Activated CD4-positive, alpha-beta T cell treated with anti-CD3 and anti-CD28 coated beads, Interleukin-2, amount 50 U/mL, for 48 hours (primary cell): ENCODE results near the gene PXK.

Experiments used
- DNase-seq, 2 experiments: peaks; one replicate each; pipeline ENCODE4 v3.0.0-alpha.2; 2020

The PXK gene

DNA sequence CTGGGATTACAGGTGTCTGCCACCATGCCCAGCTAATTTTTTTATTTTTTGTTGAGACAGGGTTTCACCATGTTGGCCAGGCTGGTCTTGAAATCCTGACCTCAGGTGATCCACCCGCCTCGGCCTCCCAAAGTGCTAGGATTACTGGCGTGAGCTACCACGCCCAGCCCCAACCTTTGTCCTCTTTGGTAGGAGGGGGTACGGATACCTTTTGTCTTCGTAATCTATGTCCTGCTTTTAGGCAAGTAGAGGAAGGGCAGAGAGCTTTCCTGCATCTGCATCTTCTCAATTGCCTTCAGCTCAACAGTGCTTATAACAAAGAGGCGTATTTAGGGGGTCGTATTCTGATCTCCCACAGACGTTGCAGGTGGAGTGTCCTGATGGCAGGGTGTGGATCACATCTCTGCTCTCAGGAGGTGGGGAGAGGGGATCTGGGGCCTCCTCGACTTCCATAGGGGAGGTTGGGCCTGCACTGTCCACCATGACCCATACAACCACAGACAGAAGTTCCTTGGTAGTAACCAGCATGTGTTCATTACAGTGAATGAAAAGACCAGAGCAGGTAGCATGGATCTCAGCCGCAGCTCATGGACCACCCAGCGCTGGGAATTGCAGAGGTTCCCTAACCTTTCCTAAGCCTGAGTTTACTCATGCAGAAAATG is 137.8 kb downstream of the PXK start:
- no peak for DNase-seq

DNA sequence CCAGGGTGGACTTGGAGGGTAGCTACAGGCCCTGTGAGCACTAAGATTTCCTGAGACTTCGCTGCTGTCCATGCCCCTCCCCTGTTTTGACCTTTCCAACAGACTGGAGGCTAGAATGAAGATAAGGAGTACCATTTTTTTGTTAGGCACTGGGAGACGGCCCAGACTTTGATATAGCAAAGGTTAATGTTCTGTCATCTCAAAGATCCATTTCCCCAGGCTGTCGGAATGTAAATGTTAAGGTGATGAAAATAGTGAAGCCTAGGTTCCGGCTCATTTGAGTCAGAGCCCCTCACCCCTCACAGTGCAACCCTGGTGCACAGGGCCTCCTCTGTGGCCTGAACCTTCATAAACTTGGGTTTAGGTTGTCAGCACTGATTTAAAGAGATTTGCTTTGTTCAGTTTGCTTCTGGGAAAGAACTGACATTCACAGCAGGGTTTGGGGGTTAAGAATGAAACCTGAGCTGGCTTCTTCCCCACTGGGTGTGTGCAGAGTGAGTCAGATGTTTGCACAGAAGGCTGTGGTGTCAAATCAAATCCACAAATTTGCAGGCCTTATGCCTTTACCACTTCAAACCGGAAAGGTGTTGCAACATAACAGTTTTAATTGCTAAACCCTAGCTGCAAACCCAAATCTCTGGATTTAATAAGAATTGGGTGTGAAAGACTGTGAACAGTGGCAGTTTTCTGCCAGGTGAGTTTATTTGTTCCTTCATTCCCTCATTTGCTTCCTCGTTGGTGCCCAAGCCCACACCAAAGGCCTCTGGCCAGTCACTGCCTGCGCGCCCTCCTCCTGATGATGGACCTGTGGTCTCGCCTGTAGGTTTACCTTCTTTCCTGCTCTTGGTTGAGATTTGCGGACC is 138.6 kb downstream of the PXK start:
- DNase-seq: peak; percentile 36 to 56

GRCh38 chr3:58473275-58473674 is 140.6 kb downstream of the PXK start:
- DNase-seq: no peak

DNA sequence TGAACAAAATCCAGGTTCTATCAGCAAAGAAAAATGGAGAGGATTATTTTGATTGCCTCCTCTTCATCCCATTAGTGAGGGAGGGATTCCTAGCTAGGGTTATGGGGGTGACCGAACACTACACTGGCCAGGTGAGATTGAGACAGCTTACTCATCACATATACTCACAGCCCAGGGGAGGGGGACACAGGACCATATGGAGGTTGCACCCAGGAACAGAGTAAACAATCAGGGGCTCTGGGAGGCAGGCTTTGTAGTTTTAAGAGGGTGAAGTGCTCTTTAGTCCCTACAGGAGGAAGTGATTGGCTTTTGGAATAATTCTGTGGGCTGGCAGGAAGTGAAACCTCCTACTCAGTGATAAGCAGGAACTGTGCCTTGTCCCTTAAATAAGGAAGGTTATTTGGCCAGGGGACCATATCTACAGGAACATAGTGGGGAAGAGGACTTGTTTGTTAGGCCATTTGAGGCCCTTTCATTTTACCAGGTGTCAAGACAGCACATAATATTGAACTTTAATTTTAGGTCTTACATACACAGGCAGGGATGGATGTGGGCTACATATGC is 141.7 kb downstream of the PXK start:
- DNase-seq: no peak

GRCh38 chr3:58474967-58475578 is 142.4 kb downstream of the PXK start:
- DNase-seq: no peak
